ENCODE results near the gene R3HDM4.

R3HDM4 gene

GRCh38 chr19:928471-929202, 15.6 kb upstream of the R3HDM4 start:
- TF ChIP-seq CTCF (IDR thresholded peaks at IDR 0.05; ENCODE audit: low read depth, low read length) = no peak
- TF ChIP-seq, protein P1, sequence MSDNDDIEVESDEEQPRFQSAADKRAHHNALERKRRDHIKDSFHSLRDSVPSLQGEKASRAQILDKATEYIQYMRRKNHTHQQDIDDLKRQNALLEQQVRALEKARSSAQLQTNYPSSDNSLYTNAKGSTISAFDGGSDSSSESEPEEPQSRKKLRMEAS (IDR thresholded peaks at IDR 0.05; ENCODE audit: low read depth, low read length) = no peak
- no peak for TF ChIP-seq MYC (IDR thresholded peaks at IDR 0.05; ENCODE audit: low read depth, low read length)
- no peak for TF ChIP-seq POLR2A (IDR thresholded peaks at IDR 0.05; ENCODE audit: extremely low read depth, insufficient read length)
- no peak overlapping the region for H3K4me3 ChIP-seq (ENCODE audit: low read depth, low read length)
- DNase-seq (ENCODE audit: low read depth) = no peak

GRCh38 chr19:927780-928401, 14.9 kb upstream of the R3HDM4 start:
- peak overlapping the region; percentile 73 for H3K4me3 ChIP-seq (ENCODE audit: low read depth, low read length)
- peak; percentile 44 for DNase-seq (ENCODE audit: low read depth)
- TF ChIP-seq POLR2A (IDR thresholded peaks at IDR 0.05; ENCODE audit: extremely low read depth, insufficient read length) (no peak), MYC (IDR thresholded peaks at IDR 0.05; ENCODE audit: low read depth, low read length) (no peak), CTCF (IDR thresholded peaks at IDR 0.05; ENCODE audit: low read depth, low read length) (no peak)
- TF ChIP-seq, protein P1 (IDR thresholded peaks at IDR 0.05; ENCODE audit: low read depth, low read length) = no peak

GRCh38 chr19:927351-927779, 14.3 kb upstream of the R3HDM4 start:
- H3K4me3 ChIP-seq (ENCODE audit: low read depth, low read length) = peak overlapping the region; percentile 73
- TF ChIP-seq MYC (IDR thresholded peaks at IDR 0.05; ENCODE audit: low read depth, low read length) (no peak), CTCF (IDR thresholded peaks at IDR 0.05; ENCODE audit: low read depth, low read length) (no peak), POLR2A (IDR thresholded peaks at IDR 0.05; ENCODE audit: extremely low read depth, insufficient read length) (no peak)
- TF ChIP-seq, protein P1 (IDR thresholded peaks at IDR 0.05; ENCODE audit: low read depth, low read length) = no peak
- DNase-seq (ENCODE audit: low read depth) = no peak

DNA sequence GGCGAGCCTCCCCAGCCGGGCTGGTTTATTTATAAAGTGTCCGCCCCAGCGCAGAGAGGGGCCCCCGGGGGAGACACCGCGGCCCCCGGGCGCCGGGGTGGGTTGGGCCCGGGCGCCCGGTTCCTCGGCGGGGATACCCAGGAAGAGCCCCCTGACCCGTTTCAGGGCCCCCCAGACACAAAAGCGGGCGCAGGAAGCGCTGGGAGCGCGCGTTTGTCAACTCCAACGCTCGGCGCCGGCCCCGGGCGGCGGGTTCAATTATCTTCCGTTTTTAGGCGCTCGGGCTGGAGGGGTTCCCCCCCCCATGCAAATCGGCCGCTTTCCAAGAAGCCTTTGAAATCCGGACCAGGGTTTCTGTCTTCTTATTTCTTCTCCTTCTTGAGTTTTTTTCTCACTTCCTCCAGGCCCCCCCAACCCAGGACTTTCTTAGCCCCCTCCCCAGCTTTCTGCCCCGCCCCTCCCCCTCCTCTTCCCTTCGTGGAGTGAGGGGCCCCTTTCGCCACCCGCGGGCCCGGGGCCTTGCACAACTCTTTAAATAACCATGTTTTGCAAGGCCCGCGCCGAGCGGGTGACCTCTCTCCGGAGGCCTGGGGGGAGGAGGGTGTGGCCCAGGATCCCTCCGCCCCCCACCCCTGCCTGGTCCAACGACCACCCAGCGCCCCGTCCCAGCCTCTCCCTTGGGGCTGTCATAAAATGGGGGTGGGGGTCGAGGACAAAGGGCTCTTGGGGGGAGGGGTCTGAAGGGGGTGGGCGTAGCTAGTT, 13.8 kb upstream of the R3HDM4 start:
- peak overlapping the region; percentile 73 for H3K4me3 ChIP-seq (ENCODE audit: low read depth, low read length)
- DNase-seq (ENCODE audit: low read depth) = peak; percentile 88
- TF ChIP-seq CTCF (IDR thresholded peaks at IDR 0.05; ENCODE audit: low read depth, low read length) = no peak
- no peak for TF ChIP-seq POLR2A (IDR thresholded peaks at IDR 0.05; ENCODE audit: extremely low read depth, insufficient read length)

- DNase-seq (ENCODE audit: low read depth) = no peak
- TF ChIP-seq CTCF (IDR thresholded peaks at IDR 0.05; ENCODE audit: low read depth, low read length) (no peak), MYC (IDR thresholded peaks at IDR 0.05; ENCODE audit: low read depth, low read length) (no peak), POLR2A (IDR thresholded peaks at IDR 0.05; ENCODE audit: extremely low read depth, insufficient read length) (no peak)
- TF ChIP-seq, protein P1 (IDR thresholded peaks at IDR 0.05; ENCODE audit: low read depth, low read length) = no peak
- H3K4me3 ChIP-seq (ENCODE audit: low read depth, low read length) = peak overlapping the region; percentile 73
Observed at GRCh38 chr19:926323-926588, 13.2 kb upstream of the R3HDM4 start.

Data from NB4 (cell line).